IMR-90 (cell line): ENCODE results near the gene CHST6.

Source experiments
- BHLHE40 ChIP-seq: fragments of 150-350 bp; IDR thresholded peaks from 2 replicates; pipeline ENCODE4 v1.6.1; 2016; ENCODE audit warnings: mild to moderate bottlenecking, low read depth, low read length
- CEBPB ChIP-seq: IDR thresholded peaks from 2 replicates; pipeline ENCODE4 v1.6.1; 2012; ENCODE audit warnings: low read depth, low read length, improper control_type of control experiment
- CTCF ChIP-seq: conservative IDR thresholded peaks from 2 replicates; pipeline ENCODE4 v1.5.1; 2012; ENCODE audit warnings: mild to moderate bottlenecking, low read depth, low read length, improper control_type of control experiment
- ELK1 ChIP-seq: fragments of 150-350 bp; IDR thresholded peaks from 2 replicates; pipeline ENCODE4 v1.6.1; 2016; ENCODE audit warnings: low read depth, mild to moderate bottlenecking, low read length, moderate library complexity, borderline replicate concordance
- POLR2A ChIP-seq: IDR thresholded peaks from 2 replicates; pipeline ENCODE4 v1.6.1; 2012; ENCODE audit warnings: mild to moderate bottlenecking, low read depth, low read length
- RAD21 ChIP-seq: IDR thresholded peaks from 2 replicates; pipeline ENCODE4 v1.6.1; 2012; ENCODE audit warnings: low read length, improper control_type of control experiment

DNA sequence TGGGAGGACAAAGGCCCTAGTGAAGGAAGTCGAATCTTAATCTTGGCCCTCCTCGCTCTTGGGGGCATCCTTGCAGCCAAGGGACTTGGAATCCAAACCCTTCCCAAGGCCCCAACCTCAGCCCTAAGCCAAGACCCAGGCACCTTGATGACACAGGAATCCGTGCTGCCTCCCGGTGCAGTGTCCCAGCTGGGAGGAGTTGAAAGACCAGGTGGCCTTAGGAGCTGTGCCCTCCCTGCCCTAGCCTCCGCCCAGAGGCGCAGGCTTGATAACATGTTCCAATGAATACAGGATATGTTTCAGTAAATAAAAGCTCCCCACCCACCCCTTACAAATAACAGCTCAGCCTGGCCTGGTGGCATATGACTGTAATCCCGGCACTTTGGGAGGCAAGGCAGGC lies 40.7 kb upstream of the CHST6 start, which contains the start of gene CHST5:
- no peak for TF ChIP-seq POLR2A
- no peak for TF ChIP-seq CEBPB
- TF ChIP-seq CTCF, result no peak
- no peak for TF ChIP-seq RAD21
- no peak for TF ChIP-seq BHLHE40
- no peak for TF ChIP-seq ELK1
